K562 (cell line): ENCODE results near the gene VANGL1. TPM values are rescaled to one million over a fixed set of nuclear protein-coding genes. Genes with fewer than 3 reads are reported as not detected.

ENCODE experiments used
- ARID1B ChIP-seq: fragments of 450-650 bp; IDR thresholded peaks from 2 replicates; pipeline ENCODE4 v1.6.1; 2016; ENCODE audit warnings: antibody characterized with exemption, mild to moderate bottlenecking, inconsistent platforms
- CBFA2T2 ChIP-seq: fragments of 450-650 bp; conservative IDR thresholded peaks from 2 replicates; pipeline ENCODE4 v1.6.1; 2017; ENCODE audit warnings: mild to moderate bottlenecking
- FOXA3 ChIP-seq, 2 experiments: fragments of 450-650 bp in 1 of 2; sonication (generic) in 1 of 2; formaldehyde crosslinking; IDR thresholded peaks in 1 of 2; conservative IDR thresholded peaks in 1 of 2; 2 replicates each; pipeline versions ENCODE4 v1.4.0 to v1.8.0; 2020 to 2022; ENCODE audit warnings: mild to moderate bottlenecking in 2 of 2, missing genetic modification reagents in 1 of 2
- HMG20A ChIP-seq: fragments of 450-650 bp; formaldehyde crosslinking; conservative IDR thresholded peaks from 2 replicates; pipeline ENCODE4 v1.4.0; 2020; ENCODE audit warnings: mild to moderate bottlenecking, mixed read lengths
- MGA ChIP-seq: fragments of 450-650 bp; IDR thresholded peaks from 2 replicates; pipeline ENCODE4 v1.6.1; 2016; ENCODE audit warnings: mild to moderate bottlenecking, moderate library complexity
- NCOR1 ChIP-seq: fragments of 450-650 bp; IDR thresholded peaks from 2 replicates; pipeline ENCODE4 v1.6.1; 2016; ENCODE audit warnings: mild to moderate bottlenecking, moderate library complexity
- NR1H2 ChIP-seq: sonication (generic); formaldehyde crosslinking; IDR thresholded peaks from 2 replicates; pipeline ENCODE4 v1.4.0; 2020; ENCODE audit warnings: mild to moderate bottlenecking, missing genetic modification reagents
- SOX6 ChIP-seq: fragments of 450-650 bp; IDR thresholded peaks from 2 replicates; pipeline ENCODE4 v1.6.1; 2014; ENCODE audit warnings: mild to moderate bottlenecking
- YY1 ChIP-seq, 3 experiments: IDR thresholded peaks; 2 replicates each; pipeline ENCODE4 v1.6.1; 2011; ENCODE audit warnings: low read length in 2 of 3, mild to moderate bottlenecking in 2 of 3, moderate library complexity in 2 of 3, borderline replicate concordance in 1 of 3, control low read depth in 1 of 3, low read depth in 1 of 3; ENCODE audit not compliant: insufficient read depth in 3 of 3, insufficient replicate concordance in 2 of 3, control insufficient read depth in 1 of 3, insufficient read length in 1 of 3; ENCODE audit errors: extremely low read depth in 1 of 3
- ZMIZ1 ChIP-seq, 2 experiments: fragments of 150-350 bp in 1 of 2; IDR thresholded peaks; 2 replicates each; pipeline ENCODE4 v1.6.1; 2012 to 2016; ENCODE audit warnings: low read depth in 2 of 2, low read length in 2 of 2, mild to moderate bottlenecking in 1 of 2, moderate library complexity in 1 of 2
- ZNF324 ChIP-seq: fragments of 250-450 bp; sonication (Bioruptor Pico); IDR thresholded peaks from 2 replicates; pipeline ENCODE4 v1.4.0; 2020; ENCODE audit warnings: mild to moderate bottlenecking
- polyA plus RNA-seq, 8 experiments: library from polyadenylated mRNA; depleted of rRNA in 4 of 8; stranded (reverse) in 5 of 8; unstranded in 3 of 8; fragments of >200 nt; fragmentation: Nextera tagmentation in 2 of 8; fragmentation: Illumina TruSeq in 1 of 8; extraction: Ambion mirVana in 2 of 8; extraction: Trizol in 1 of 8; gene quantifications; 2 replicates each; pipeline versions ENCODE4 v1.2.1 to v1.2.3, GENCODE V29; 2011 to 2014; ENCODE audit warnings: inconsistent platforms in 1 of 8, missing spikeins in 1 of 8
- total RNA-seq, 7 experiments: library from RNA; depleted of rRNA in 6 of 7; stranded (reverse); fragments of >200 nt in 6 of 7; fragmentation: Illumina TruSeq in 2 of 7; extraction: Trizol in 2 of 7; gene quantifications; 2 replicates each; pipeline versions ENCODE4 v1.2.1 to v1.2.3, GENCODE V29; 2011 to 2021; ENCODE audit warnings: low replicate concordance in 1 of 7

The VANGL1 gene
- total and polyA plus RNA-seq, 9 of the 15 experiments (the other 6 are each of a cell fraction or from before 2014, with no cell fraction given): 0.90 to 12.8 (median 9.6) TPM

GRCh38 chr1:115671176-115671934, 29.6 kb downstream of the VANGL1 start (continued):
- TF ChIP-seq MGA (no peak), NR1H2 (CRISPR knock-in tag) (no peak), CBFA2T2 (0 out of 2 replicates have a peak, but pooled peaks have one; percentile 13), FOXA3 (CRISPR knock-in tag; conservative IDR thresholded peaks at IDR 0.05 in 1 of 2, IDR thresholded peaks at IDR 0.05 in 1 of 2) (peak in 1 of 2 experiments; percentile 36; a peak in 1 of 4 replicates), HMG20A (CRISPR knock-in tag) (no peak), NCOR1 (no peak), SOX6 (no peak), YY1 (IDR thresholded peaks at IDR 0.05; ENCODE audit: borderline replicate concordance in 1 of 3, control insufficient read depth in 1 of 3, extremely low read depth in 1 of 3, insufficient read depth in 3 of 3, insufficient read length in 1 of 3, insufficient replicate concordance in 2 of 3, low read depth in 1 of 3, low read length in 2 of 3) (peak in 1 of 3 experiments; percentile 19), ZMIZ1 (IDR thresholded peaks at IDR 0.05; ENCODE audit: low read depth in 2 of 2, low read length in 2 of 2) (no peak), ZNF324 (CRISPR knock-in tag) (no peak), ARID1B (peak; percentile 24)
